ENCODE data around the gene PDZD4. TPM values are rescaled to one million over a fixed set of nuclear protein-coding genes. Genes with fewer than 3 reads are reported as not detected.

The PDZD4 gene
- total and polyA plus RNA-seq, 9 of the 15 experiments (the other 6 are each of a cell fraction or from before 2014, with no cell fraction given): 0.05 to 0.38 (median 0.07) TPM; not detected in 5

DNA sequence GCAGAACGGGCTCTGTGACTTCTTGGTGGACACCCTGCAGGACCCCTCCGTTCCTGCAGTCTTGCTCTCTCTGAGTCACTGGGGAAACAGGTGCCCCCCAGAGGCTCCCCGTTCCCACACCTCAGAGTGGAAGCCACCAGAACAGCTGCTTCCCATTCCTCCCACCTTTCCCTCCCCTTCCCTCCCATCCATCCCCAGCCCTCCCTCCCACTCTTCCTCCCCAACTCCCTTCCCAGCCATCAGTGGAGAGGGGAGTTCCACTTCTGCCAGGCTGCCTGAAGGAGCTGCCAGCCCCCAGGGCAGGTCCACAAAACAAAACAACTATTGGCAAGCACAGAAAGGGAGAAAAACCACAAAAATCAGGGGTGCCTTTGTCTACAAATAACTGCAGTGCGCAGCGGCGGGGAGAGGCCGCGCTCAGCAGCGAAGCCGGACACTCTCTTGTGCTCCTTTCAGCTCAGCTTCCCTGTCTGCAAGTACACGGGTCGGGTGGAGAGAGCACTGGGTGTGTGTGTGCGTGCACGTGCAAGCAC, 27.8 kb downstream of the PDZD4 start:
- no peak for FAIRE-seq
- BruUV-seq (replicated peaks): no TSS peak
- no peak for ATAC-seq

DNA sequence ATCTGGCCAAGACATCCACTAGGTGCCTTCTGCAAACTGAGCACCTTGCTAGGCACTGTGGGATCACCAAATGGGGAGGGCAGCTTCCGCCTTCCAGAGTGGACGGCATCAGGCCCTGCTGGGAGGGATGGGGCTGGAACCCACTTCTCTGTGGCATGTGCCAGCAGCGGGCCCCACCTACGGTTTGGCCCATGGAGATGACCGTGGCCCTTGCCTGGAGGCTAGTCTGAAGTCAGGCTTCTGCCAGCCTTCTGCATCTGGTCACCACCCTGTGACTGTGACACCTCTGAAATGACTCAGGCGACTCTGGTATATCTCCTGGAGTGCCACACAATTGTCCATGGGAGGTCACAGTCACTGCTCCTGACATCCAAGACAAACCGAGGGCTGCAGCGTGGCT, 28.7 kb downstream of the PDZD4 start:
- peaks cover 0 to 46% of the 10 kb centered on the region in 2 experiments; a peak in 2 of 5 replicates for H3K4me1 ChIP-seq (replicated peaks in 1 of 2; ENCODE audit: control insufficient read depth in 2 of 2, insufficient read depth in 2 of 2, low read length in 2 of 2)
- H3K9ac ChIP-seq (ENCODE audit: insufficient read depth in 1 of 2, low read depth in 2 of 2, low read length in 2 of 2): no peak overlapping the region; a peak in 1 of 4 replicates
- no peak overlapping the region for H3K4me3 ChIP-seq
- FAIRE-seq (no peak), DNase-seq (ENCODE audit: extremely low read depth in 1 of 4, low spot score in 3 of 4) (no peak), ATAC-seq (no peak)
- TF ChIP-seq MAZ (CRISPR knock-in tag; conservative IDR thresholded peaks at IDR 0.05 in 1 of 2, IDR thresholded peaks at IDR 0.05 in 1 of 2): no peak
- no peak for TF ChIP-seq FOS (IDR thresholded peaks at IDR 0.05; ENCODE audit: extremely low read depth, insufficient read length)
- TF ChIP-seq JUN (IDR thresholded peaks at IDR 0.05; ENCODE audit: borderline replicate concordance, low read depth, low read length): no peak
- TF ChIP-seq JUN (CRISPR knock-in tag; IDR thresholded peaks at IDR 0.05; ENCODE audit: borderline replicate concordance): no peak
- TF ChIP-seq POLR2G (IDR thresholded peaks at IDR 0.05; ENCODE audit: low read depth, low read length): peak; percentile 29; the same call in 1 of the 2 replicates
- TF ChIP-seq PTRF (tag; IDR thresholded peaks at IDR 0.05): no peak
- TF ChIP-seq MYNN (IDR thresholded peaks at IDR 0.05): no peak
- TF ChIP-seq MYNN (CRISPR knock-in tag; IDR thresholded peaks at IDR 0.05): no peak
- TF ChIP-seq, protein P1, sequence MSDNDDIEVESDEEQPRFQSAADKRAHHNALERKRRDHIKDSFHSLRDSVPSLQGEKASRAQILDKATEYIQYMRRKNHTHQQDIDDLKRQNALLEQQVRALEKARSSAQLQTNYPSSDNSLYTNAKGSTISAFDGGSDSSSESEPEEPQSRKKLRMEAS (CRISPR knock-in tag; IDR thresholded peaks at IDR 0.05): peak; percentile 14; the same call in 1 of the 2 replicates
- no peak for TF ChIP-seq ZBTB2 (IDR thresholded peaks at IDR 0.05)
- TF ChIP-seq, protein P2, sequence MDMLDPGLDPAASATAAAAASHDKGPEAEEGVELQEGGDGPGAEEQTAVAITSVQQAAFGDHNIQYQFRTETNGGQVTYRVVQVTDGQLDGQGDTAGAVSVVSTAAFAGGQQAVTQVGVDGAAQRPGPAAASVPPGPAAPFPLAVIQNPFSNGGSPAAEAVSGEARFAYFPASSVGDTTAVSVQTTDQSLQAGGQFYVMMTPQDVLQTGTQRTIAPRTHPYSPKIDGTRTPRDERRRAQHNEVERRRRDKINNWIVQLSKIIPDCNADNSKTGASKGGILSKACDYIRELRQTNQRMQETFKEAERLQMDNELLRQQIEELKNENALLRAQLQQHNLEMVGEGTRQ (CRISPR knock-in tag; IDR thresholded peaks at IDR 0.05): no peak
- TF ChIP-seq HLTF (IDR thresholded peaks at IDR 0.05): no peak
- H3K9me3 ChIP-seq (replicated peaks; ENCODE audit: control insufficient read depth, insufficient read depth, low read depth, low read length): no peaks in the 10 kb centered on the region
- peaks cover 27% of the 10 kb centered on the region; the same call in 1 of the 3 replicates for H3K36me3 ChIP-seq (ENCODE audit: control insufficient read depth, insufficient read depth, low read length)
- peaks cover under 1% of the 10 kb centered on the region; the same call in 2 of the 3 replicates for H3K79me2 ChIP-seq (ENCODE audit: control insufficient read depth, insufficient read depth, low read length)
- intact Hi-C loops (cut with micrococcal nuclease) (no loop called here), in situ Hi-C loops (cut with MboI) (no loop called here)
- no TSS peak for BruUV-seq (replicated peaks)
- POLR2A ChIA-PET: interaction anchor here (0.5 kb wide), 1 partner anchor 68 kb away, joined by 3 read pairs; no protein-coding TSS in a partner anchor
- H3K27me3 ChIP-seq (ENCODE audit: control insufficient read depth in 2 of 2, insufficient read depth in 2 of 2, low read length in 2 of 2): peaks cover 0 to 12% of the 10 kb centered on the region in 2 experiments; a peak in 3 of 5 replicates
- no peak overlapping the region for H3K27ac ChIP-seq (ENCODE audit: extremely low read depth, low read depth, low read length)
- H3K4me2 ChIP-seq (ENCODE audit: insufficient read depth, low read length): no peak overlapping the region
- no peak overlapping the region for H2AFZ ChIP-seq (ENCODE audit: low read depth, low read length)
- WGBS (ENCODE audit: insufficient coverage, low coverage, missing lambda C conversion rate): 22% methylated on average over 6 of the region's 8 CpGs
- no peaks in the 10 kb centered on the region; the same call in 1 of the 2 replicates for H4K20me1 ChIP-seq (replicated peaks; ENCODE audit: control insufficient read depth, insufficient read depth, low read length)
- CTCF ChIA-PET (ENCODE audit: low intra/inter-chr PET ratio): no interaction called here
- no peaks in the 10 kb centered on the region for H3K9me1 ChIP-seq (ENCODE audit: control insufficient read depth, insufficient read depth, low read length)

More for the DNA sequence above, 27.8 kb downstream of the PDZD4 start:
- no peak overlapping the region for H3K4me2 ChIP-seq (ENCODE audit: insufficient read depth, low read length)
- intact Hi-C loops (cut with micrococcal nuclease) (no loop called here), in situ Hi-C loops (cut with MboI) (no loop called here)
- no peak for TF ChIP-seq XRCC3 (IDR thresholded peaks at IDR 0.05)
- TF ChIP-seq ZNF253 (CRISPR knock-in tag; conservative IDR thresholded peaks at IDR 0.05): no peak
- TF ChIP-seq SLC30A9 (CRISPR knock-in tag; IDR thresholded peaks at IDR 0.05): no peak
- no peaks in the 10 kb centered on the region for H3K9me3 ChIP-seq (replicated peaks; ENCODE audit: control insufficient read depth, insufficient read depth, low read depth, low read length)
- H3K9ac ChIP-seq (ENCODE audit: insufficient read depth in 1 of 2, low read depth in 2 of 2, low read length in 2 of 2): peak overlapping the region in 1 of 2 experiments; percentile 71; a peak in 1 of 4 replicates
- H3K27ac ChIP-seq (ENCODE audit: extremely low read depth, low read depth, low read length): no peak overlapping the region
- WGBS (ENCODE audit: insufficient coverage, low coverage, missing lambda C conversion rate): 22% methylated on average over 13 of the region's 14 CpGs
- H3K4me3 ChIP-seq: no peak overlapping the region
- peaks cover 0 to 12% of the 10 kb centered on the region in 2 experiments; a peak in 3 of 5 replicates for H3K27me3 ChIP-seq (ENCODE audit: control insufficient read depth in 2 of 2, insufficient read depth in 2 of 2, low read length in 2 of 2)
- no peak overlapping the region for H2AFZ ChIP-seq (ENCODE audit: low read depth, low read length)
- no peaks in the 10 kb centered on the region; the same call in 1 of the 2 replicates for H4K20me1 ChIP-seq (replicated peaks; ENCODE audit: control insufficient read depth, insufficient read depth, low read length)
- peaks cover 0 to 46% of the 10 kb centered on the region in 2 experiments; a peak in 2 of 5 replicates for H3K4me1 ChIP-seq (replicated peaks in 1 of 2; ENCODE audit: control insufficient read depth in 2 of 2, insufficient read depth in 2 of 2, low read length in 2 of 2)
- no peaks in the 10 kb centered on the region for H3K9me1 ChIP-seq (ENCODE audit: control insufficient read depth, insufficient read depth, low read length)
- DNase-seq (ENCODE audit: extremely low read depth in 1 of 4, low spot score in 3 of 4): peak in 1 of 4 experiments; percentile 31
- ChIA-PET CTCF (ENCODE audit: low intra/inter-chr PET ratio) (no interaction called here), POLR2A (interaction anchor here (0.6 kb wide), 1 partner anchor 9 kb away, joined by 3 read pairs; no protein-coding TSS in a partner anchor)
- H3K36me3 ChIP-seq (ENCODE audit: control insufficient read depth, insufficient read depth, low read length): peaks cover 18% of the 10 kb centered on the region; the same call in 1 of the 3 replicates
- no peaks in the 10 kb centered on the region for H3K79me2 ChIP-seq (ENCODE audit: control insufficient read depth, insufficient read depth, low read length)

Measured in K562 (cell line).